Panc1 (cell line): ENCODE data around the gene POLA1.

ENCODE experiments used
- POLR2AphosphoS5 ChIP-seq: IDR thresholded peaks from 2 replicates; pipeline ENCODE4 v1.6.1; 2012; ENCODE audit warnings: mild to moderate bottlenecking, low read depth, low read length, moderate library complexity
- REST ChIP-seq, 2 experiments: IDR thresholded peaks; 2 replicates each; pipeline ENCODE4 v1.6.1; 2011 to 2012; ENCODE audit warnings: low read depth in 2 of 2, control low read depth in 1 of 2, low read length in 1 of 2, mild to moderate bottlenecking in 1 of 2, moderate library complexity in 1 of 2; ENCODE audit not compliant: insufficient read depth in 1 of 2
- TCF7L2 ChIP-seq: IDR thresholded peaks from 2 replicates; pipeline ENCODE4 v1.6.1; 2011; ENCODE audit warnings: mild to moderate bottlenecking, low read depth, low read length, inconsistent platforms
- TF ChIP-seq, protein P1 (sequence below): fragments of 450-650 bp; IDR thresholded peaks from 2 replicates; pipeline ENCODE4 v1.5.1; 2017; ENCODE audit warnings: mild to moderate bottlenecking

DNA sequence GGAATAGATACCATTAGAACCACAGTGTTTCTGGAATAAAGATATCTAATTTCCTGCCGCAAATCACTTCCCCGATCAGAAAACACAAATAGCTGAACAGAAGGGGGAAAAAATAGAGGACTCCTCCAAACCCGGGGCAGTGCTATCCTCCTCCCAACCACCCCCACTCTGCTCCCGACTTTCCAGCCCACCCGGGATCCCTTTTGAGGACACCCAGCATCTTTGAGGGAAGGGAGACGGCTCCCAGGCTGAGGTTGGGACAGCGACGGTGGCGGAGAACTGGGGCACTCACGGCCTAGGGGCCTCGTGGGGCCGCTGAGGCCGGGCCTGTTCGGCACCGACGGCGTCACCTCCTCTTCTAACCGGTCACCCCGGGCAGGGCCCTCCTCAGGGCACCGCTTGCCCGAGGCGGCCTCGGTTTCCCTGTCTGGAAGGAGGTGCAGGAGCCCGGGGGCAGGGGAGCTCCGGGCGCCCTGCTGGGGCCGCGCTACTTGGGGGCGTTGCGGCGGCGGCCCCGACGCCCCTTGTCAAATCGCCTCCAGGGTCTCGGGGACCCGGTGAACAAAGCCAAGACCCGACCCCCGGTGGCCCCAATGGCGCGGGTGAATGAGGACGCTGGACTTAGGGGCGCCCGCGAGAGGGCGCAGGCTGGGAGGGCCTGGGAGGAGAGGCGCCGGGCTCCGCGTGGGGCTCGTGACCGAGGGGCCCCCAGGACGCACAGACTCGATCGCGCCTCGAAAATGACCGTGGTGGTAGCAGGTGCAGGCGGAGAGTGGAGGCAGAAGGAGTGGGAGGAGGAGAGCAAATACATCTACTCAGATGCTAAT, 329.0 kb downstream of the POLA1 start:
- TF ChIP-seq, protein P1, sequence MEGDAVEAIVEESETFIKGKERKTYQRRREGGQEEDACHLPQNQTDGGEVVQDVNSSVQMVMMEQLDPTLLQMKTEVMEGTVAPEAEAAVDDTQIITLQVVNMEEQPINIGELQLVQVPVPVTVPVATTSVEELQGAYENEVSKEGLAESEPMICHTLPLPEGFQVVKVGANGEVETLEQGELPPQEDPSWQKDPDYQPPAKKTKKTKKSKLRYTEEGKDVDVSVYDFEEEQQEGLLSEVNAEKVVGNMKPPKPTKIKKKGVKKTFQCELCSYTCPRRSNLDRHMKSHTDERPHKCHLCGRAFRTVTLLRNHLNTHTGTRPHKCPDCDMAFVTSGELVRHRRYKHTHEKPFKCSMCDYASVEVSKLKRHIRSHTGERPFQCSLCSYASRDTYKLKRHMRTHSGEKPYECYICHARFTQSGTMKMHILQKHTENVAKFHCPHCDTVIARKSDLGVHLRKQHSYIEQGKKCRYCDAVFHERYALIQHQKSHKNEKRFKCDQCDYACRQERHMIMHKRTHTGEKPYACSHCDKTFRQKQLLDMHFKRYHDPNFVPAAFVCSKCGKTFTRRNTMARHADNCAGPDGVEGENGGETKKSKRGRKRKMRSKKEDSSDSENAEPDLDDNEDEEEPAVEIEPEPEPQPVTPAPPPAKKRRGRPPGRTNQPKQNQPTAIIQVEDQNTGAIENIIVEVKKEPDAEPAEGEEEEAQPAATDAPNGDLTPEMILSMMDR, result peak; percentile 32; the same call in 1 of the 2 replicates
- TF ChIP-seq POLR2AphosphoS5 (no peak), REST (IDR thresholded peaks at IDR 0.05; ENCODE audit: insufficient read depth in 1 of 2, low read depth in 2 of 2, low read length in 1 of 2) (no peak), TCF7L2 (no peak)
